Sciatic nerve (tissue), 2 donors: ENCODE measurements around the gene PTPRG. TPM values are rescaled to one million over a fixed set of nuclear protein-coding genes. Genes with fewer than 3 reads are reported as not detected.

Source experiments
- ATAC-seq: fragments of 200-7000 bp; cut with Tn5 transposase; one replicate; pipeline ENCODE4 v1.9.1; 2020; ENCODE audit warnings: mild to moderate bottlenecking, moderate library complexity
- DNase-seq: peaks from one replicate; pipeline ENCODE4 v3.0.0-alpha.2; 2020; ENCODE audit warnings: low spot score
- intact Hi-C: fragments of 100-400 bp; cut with DNase I; formaldehyde crosslinking; loops from one replicate; pipeline ENCODE4 v1.14.2; 2022
- total RNA-seq: library from RNA; stranded (reverse); fragmentation: NEBNext Ultra II Directional; extraction: Animal tissue kit (Norgen Biotek cat#: 25700); gene quantifications from one replicate; pipeline ENCODE4 v1.2.1, GENCODE V29; 2021
- donor health status: DM: no; HTN: no; CAD: no.
- donor health status: DM: no; HTN: no; CAD: no.

The PTPRG gene
- total RNA-seq, 1 donor from 2014 or later: 67.7 TPM

GRCh38 chr3:61907210-61907795, 345.9 kb downstream of the PTPRG start:
- DNase-seq (no peak), ATAC-seq (no peak)
- intact Hi-C loops: no loop called here

GRCh38 chr3:61908382-61908781, 347.0 kb downstream of the PTPRG start:
- DNase-seq (no peak), ATAC-seq (no peak)
- intact Hi-C loops: no loop called here

GRCh38 chr3:61910732-61911131, 349.4 kb downstream of the PTPRG start:
- DNase-seq (no peak), ATAC-seq (no peak)
- intact Hi-C loops: no loop called here

- intact Hi-C loops: no loop called here
- no peak for DNase-seq
- ATAC-seq: no peak
Measured at GRCh38 chr3:61912158-61912557, 350.8 kb downstream of the PTPRG start.

GRCh38 chr3:61913701-61914100, 352.3 kb downstream of the PTPRG start:
- ATAC-seq: peak; percentile 48

GRCh38 chr3:61914276-61914675, 352.9 kb downstream of the PTPRG start:
- ATAC-seq (peak; percentile 89), DNase-seq (no peak)
- intact Hi-C loops: no loop called here

More at GRCh38 chr3:61913701-61914100, 352.3 kb downstream of the PTPRG start:
- no peak for DNase-seq
- intact Hi-C loops: no loop called here

- no peak for DNase-seq
- no peak for ATAC-seq
- intact Hi-C loops: no loop called here
Measured at GRCh38 chr3:61915296-61915695, 353.9 kb downstream of the PTPRG start.

GRCh38 chr3:61919371-61919770, 358.0 kb downstream of the PTPRG start:
- ATAC-seq (peak; percentile 20), DNase-seq (no peak)
- intact Hi-C loops: no loop called here

- ATAC-seq: no peak
- intact Hi-C loops: no loop called here
Measured at GRCh38 chr3:61922118-61922517, 360.7 kb downstream of the PTPRG start.

GRCh38 chr3:61924090-61924735, 362.8 kb downstream of the PTPRG start:
- DNase-seq (no peak), ATAC-seq (no peak)
- intact Hi-C loops: no loop called here

More at GRCh38 chr3:61922118-61922517, 360.7 kb downstream of the PTPRG start:
- no peak for DNase-seq

GRCh38 chr3:61924991-61925390, 363.6 kb downstream of the PTPRG start:
- intact Hi-C loops: no loop called here
- ATAC-seq (no peak), DNase-seq (no peak)

GRCh38 chr3:61925721-61926120, 364.4 kb downstream of the PTPRG start:
- no peak for ATAC-seq
- intact Hi-C loops: no loop called here
- DNase-seq: no peak

- no peak for DNase-seq
- intact Hi-C loops: no loop called here
- peak; percentile 44 for ATAC-seq
Measured at GRCh38 chr3:61926923-61927322, 365.6 kb downstream of the PTPRG start.

- intact Hi-C loops: no loop called here
- ATAC-seq: peak; percentile 90
- peak; percentile 80 for DNase-seq
Measured at GRCh38 chr3:61927332-61927731, 366.0 kb downstream of the PTPRG start.

GRCh38 chr3:61928039-61928438, 366.7 kb downstream of the PTPRG start:
- intact Hi-C loops: no loop called here
- DNase-seq (no peak), ATAC-seq (peak; percentile 42)

GRCh38 chr3:61928776-61929314, 367.5 kb downstream of the PTPRG start:
- no peak for ATAC-seq
- intact Hi-C loops: no loop called here
- DNase-seq: no peak

- DNase-seq (no peak), ATAC-seq (no peak)
- intact Hi-C loops: no loop called here
Measured at GRCh38 chr3:61929617-61930016, 368.2 kb downstream of the PTPRG start.

GRCh38 chr3:61932499-61932898, 371.1 kb downstream of the PTPRG start:
- no peak for ATAC-seq
- no peak for DNase-seq

GRCh38 chr3:61933798-61934504, 372.6 kb downstream of the PTPRG start:
- no peak for DNase-seq
- ATAC-seq: no peak
- intact Hi-C loops: no loop called here

More at GRCh38 chr3:61932499-61932898, 371.1 kb downstream of the PTPRG start:
- intact Hi-C loops: no loop called here

GRCh38 chr3:61934505-61934871, 373.1 kb downstream of the PTPRG start:
- no peak for ATAC-seq
- intact Hi-C loops: no loop called here
- no peak for DNase-seq
